ENCODE results near the gene NHP2.

The NHP2 gene

GRCh38 chr5:178112545-178112944, 41.1 kb downstream of the NHP2 start:
- Histone ChIP-seq H3K9me3 (ENCODE audit: low read length) (no peaks in the 10 kb centered on the region), H3K27me3 (ENCODE audit: insufficient read depth, low read length) (no peaks in the 10 kb centered on the region), H3K4me3 (ENCODE audit: low read length) (peak overlapping the region; percentile 73), H3K4me1 (ENCODE audit: insufficient read depth, low read length) (peaks cover 38% of the 10 kb centered on the region), H3K36me3 (ENCODE audit: insufficient read depth, low read length) (no peaks in the 10 kb centered on the region), H2AFZ (ENCODE audit: low read depth, low read length) (peak overlapping the region; percentile 87)

DNA sequence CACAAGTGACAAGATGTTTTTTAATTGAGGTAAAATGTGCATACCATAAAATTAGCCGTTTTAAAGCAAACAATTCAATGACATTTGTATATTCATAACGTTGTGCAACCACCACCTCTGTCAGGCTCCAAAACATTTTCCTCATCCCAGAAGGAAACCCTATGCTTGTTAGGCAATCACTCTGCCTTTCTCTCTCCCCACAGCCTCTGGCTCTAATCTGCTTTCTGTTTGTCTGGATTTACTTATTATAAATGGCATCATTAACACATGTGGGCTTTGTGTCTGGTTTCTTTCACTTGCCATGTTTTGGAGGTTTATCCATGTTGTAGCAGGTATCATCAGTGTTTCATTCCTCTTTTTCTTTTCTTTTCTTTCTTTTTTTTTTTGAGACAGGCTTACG, 41.8 kb downstream of the NHP2 start:
- no peak overlapping the region for H2AFZ ChIP-seq (ENCODE audit: low read depth, low read length)
- H3K4me3 ChIP-seq (ENCODE audit: low read length) = no peak overlapping the region
- H3K36me3 ChIP-seq (ENCODE audit: insufficient read depth, low read length) = no peaks in the 10 kb centered on the region
- no peaks in the 10 kb centered on the region for H3K27me3 ChIP-seq (ENCODE audit: insufficient read depth, low read length)
- H3K9me3 ChIP-seq (ENCODE audit: low read length) = no peaks in the 10 kb centered on the region
- peaks cover 39% of the 10 kb centered on the region for H3K4me1 ChIP-seq (ENCODE audit: insufficient read depth, low read length)

- Histone ChIP-seq H3K9me3 (ENCODE audit: low read length) (no peaks in the 10 kb centered on the region), H2AFZ (ENCODE audit: low read depth, low read length) (no peak overlapping the region), H3K4me1 (ENCODE audit: insufficient read depth, low read length) (peaks cover 26% of the 10 kb centered on the region), H3K36me3 (ENCODE audit: insufficient read depth, low read length) (no peaks in the 10 kb centered on the region), H3K4me3 (ENCODE audit: low read length) (no peak overlapping the region), H3K27me3 (ENCODE audit: insufficient read depth, low read length) (no peaks in the 10 kb centered on the region)
Observed at GRCh38 chr5:178110511-178110910, 43.2 kb downstream of the NHP2 start.

GRCh38 chr5:178108966-178109365, 44.7 kb downstream of the NHP2 start:
- Histone ChIP-seq H2AFZ (ENCODE audit: low read depth, low read length) (no peak overlapping the region), H3K27me3 (ENCODE audit: insufficient read depth, low read length) (no peaks in the 10 kb centered on the region), H3K4me1 (ENCODE audit: insufficient read depth, low read length) (peaks cover 11% of the 10 kb centered on the region), H3K36me3 (ENCODE audit: insufficient read depth, low read length) (no peaks in the 10 kb centered on the region), H3K9me3 (ENCODE audit: low read length) (no peaks in the 10 kb centered on the region), H3K4me3 (ENCODE audit: low read length) (no peak overlapping the region)

- peaks cover 9% of the 10 kb centered on the region for H3K4me1 ChIP-seq (ENCODE audit: insufficient read depth, low read length)
- no peak overlapping the region for H2AFZ ChIP-seq (ENCODE audit: low read depth, low read length)
- no peaks in the 10 kb centered on the region for H3K9me3 ChIP-seq (ENCODE audit: low read length)
- no peaks in the 10 kb centered on the region for H3K36me3 ChIP-seq (ENCODE audit: insufficient read depth, low read length)
- no peaks in the 10 kb centered on the region for H3K27me3 ChIP-seq (ENCODE audit: insufficient read depth, low read length)
- H3K4me3 ChIP-seq (ENCODE audit: low read length) = no peak overlapping the region
Observed at GRCh38 chr5:178108446-178108845, 45.2 kb downstream of the NHP2 start.

DNA sequence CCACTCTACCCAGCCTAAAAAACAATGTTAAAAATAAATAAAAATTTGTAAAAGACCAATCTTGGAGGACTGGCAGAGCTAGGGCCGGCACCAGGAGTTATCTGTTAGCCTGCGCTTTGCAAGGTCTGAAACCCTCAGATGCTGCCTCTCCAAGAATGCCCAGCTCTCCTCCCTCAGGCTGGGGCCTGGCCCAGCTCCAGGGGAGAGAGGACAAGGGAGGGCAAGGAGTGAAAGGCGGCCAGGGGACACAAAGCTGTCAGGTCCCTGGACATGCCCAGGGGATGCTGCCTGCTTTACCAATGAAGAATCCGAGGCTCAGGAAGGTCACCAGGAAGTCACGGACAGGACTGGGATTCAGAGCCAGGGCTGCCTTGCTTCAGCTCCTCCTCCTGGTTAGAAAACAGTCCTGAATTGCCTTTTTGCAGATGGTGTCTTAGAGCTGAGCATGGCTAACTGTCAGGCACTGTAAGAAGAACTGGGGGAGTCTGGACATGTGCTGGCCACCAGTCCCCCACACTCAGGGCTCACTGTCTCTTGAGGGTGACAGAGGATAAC, 45.9 kb downstream of the NHP2 start:
- no peaks in the 10 kb centered on the region for H3K9me3 ChIP-seq (ENCODE audit: low read length)
- no peak overlapping the region for H2AFZ ChIP-seq (ENCODE audit: low read depth, low read length)
- peaks cover 9% of the 10 kb centered on the region for H3K4me1 ChIP-seq (ENCODE audit: insufficient read depth, low read length)
- H3K36me3 ChIP-seq (ENCODE audit: insufficient read depth, low read length) = no peaks in the 10 kb centered on the region
- H3K27me3 ChIP-seq (ENCODE audit: insufficient read depth, low read length) = no peaks in the 10 kb centered on the region
- H3K4me3 ChIP-seq (ENCODE audit: low read length) = no peak overlapping the region

DNA sequence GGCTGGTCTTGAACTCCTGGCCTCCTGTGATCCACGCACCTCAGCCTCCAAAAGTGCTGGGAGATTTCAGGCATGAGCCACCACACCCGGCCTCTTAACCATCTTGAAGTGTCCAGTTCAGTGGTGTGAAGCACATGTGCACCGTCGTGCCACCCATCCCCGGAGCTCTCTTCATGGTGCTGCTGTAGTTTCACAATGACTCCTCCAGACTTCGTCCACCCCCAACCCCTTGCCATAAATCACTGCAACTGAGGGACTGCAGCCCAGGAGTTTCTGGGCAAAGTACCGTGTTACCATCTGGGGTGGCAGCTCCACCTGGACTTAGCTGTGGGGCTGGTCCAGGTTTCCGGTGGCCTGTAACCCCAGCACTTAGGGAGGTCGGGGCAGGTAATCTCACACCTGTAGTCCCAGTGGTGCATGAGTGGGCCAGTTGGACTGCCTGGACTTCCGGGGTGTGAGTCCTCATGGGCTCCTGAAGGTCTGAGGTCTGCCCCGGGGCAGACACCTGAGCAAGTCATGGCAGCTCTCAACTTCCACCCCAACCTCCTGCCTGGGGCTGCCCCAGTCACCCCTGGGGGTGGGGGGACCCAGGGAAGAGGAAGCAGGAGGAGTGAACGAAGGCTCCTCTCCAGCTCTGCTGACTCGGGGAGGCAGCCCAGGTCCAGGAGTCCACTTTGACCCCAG, 47.0 kb downstream of the NHP2 start:
- no peak overlapping the region for H2AFZ ChIP-seq (ENCODE audit: low read depth, low read length)
- peaks cover 9% of the 10 kb centered on the region for H3K4me1 ChIP-seq (ENCODE audit: insufficient read depth, low read length)
- no peaks in the 10 kb centered on the region for H3K27me3 ChIP-seq (ENCODE audit: insufficient read depth, low read length)
- no peaks in the 10 kb centered on the region for H3K9me3 ChIP-seq (ENCODE audit: low read length)
- H3K36me3 ChIP-seq (ENCODE audit: insufficient read depth, low read length) = no peaks in the 10 kb centered on the region
- no peak overlapping the region for H3K4me3 ChIP-seq (ENCODE audit: low read length)

DNA sequence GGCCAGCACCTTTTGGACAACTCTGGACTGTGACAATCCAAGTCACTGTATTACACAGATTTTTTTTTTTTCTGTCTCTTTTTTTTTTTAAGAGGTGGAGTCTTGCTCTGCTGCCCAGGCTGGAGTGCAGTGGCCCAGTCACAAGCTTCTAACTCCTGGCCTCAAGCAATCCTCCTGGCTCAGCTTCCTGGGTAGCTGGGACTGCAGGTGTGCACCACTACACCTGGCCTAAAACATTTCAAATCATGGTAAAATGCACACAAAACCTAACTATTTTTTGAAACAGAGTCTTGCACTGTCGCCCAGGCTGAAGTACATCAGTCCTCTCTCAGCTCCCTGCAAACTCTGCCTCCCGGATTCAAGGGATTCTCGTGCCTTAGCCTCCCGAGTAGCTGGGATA, 47.6 kb downstream of the NHP2 start:
- Histone ChIP-seq H3K9me3 (ENCODE audit: low read length) (no peaks in the 10 kb centered on the region), H3K4me3 (ENCODE audit: low read length) (no peak overlapping the region), H3K27me3 (ENCODE audit: insufficient read depth, low read length) (no peaks in the 10 kb centered on the region), H3K4me1 (ENCODE audit: insufficient read depth, low read length) (peaks cover 9% of the 10 kb centered on the region), H3K36me3 (ENCODE audit: insufficient read depth, low read length) (no peaks in the 10 kb centered on the region), H2AFZ (ENCODE audit: low read depth, low read length) (no peak overlapping the region)

DNA sequence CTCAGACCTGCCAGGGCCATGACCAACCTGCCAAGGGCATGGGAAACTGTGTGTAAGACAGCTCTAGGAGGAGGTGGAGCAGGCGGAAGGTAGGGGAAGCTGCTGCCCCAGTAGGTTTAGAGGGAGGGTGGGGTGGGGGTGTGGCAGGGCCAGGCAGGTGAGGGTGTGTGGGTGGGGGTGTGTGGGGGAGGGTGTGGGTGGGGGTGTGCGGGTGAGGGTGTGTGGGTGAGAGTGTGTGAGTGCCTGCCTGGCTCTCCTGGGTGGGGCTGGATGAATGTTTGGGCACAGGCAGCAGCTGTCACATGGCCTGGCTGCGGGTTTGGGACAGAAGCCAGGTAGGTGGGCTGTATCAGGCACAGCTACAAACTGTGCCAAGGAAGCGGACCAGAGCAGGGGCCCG, 49.2 kb downstream of the NHP2 start:
- Histone ChIP-seq H3K36me3 (ENCODE audit: insufficient read depth, low read length) (no peaks in the 10 kb centered on the region), H3K4me3 (ENCODE audit: low read length) (no peak overlapping the region), H2AFZ (ENCODE audit: low read depth, low read length) (no peak overlapping the region), H3K27me3 (ENCODE audit: insufficient read depth, low read length) (no peaks in the 10 kb centered on the region), H3K9me3 (ENCODE audit: low read length) (no peaks in the 10 kb centered on the region), H3K4me1 (ENCODE audit: insufficient read depth, low read length) (peaks cover 9% of the 10 kb centered on the region)

GRCh38 chr5:178103612-178104011, 50.1 kb downstream of the NHP2 start:
- no peaks in the 10 kb centered on the region for H3K27me3 ChIP-seq (ENCODE audit: insufficient read depth, low read length)
- no peak overlapping the region for H3K4me3 ChIP-seq (ENCODE audit: low read length)
- no peaks in the 10 kb centered on the region for H3K36me3 ChIP-seq (ENCODE audit: insufficient read depth, low read length)
- no peaks in the 10 kb centered on the region for H3K9me3 ChIP-seq (ENCODE audit: low read length)
- no peak overlapping the region for H2AFZ ChIP-seq (ENCODE audit: low read depth, low read length)
- H3K4me1 ChIP-seq (ENCODE audit: insufficient read depth, low read length) = peaks cover 9% of the 10 kb centered on the region

All from neuron (in vitro differentiated cells).